ENCODE data around the gene PERM1. TPM values are rescaled to one million over a fixed set of nuclear protein-coding genes. Genes with fewer than 3 reads are reported as not detected.

Gene PERM1
- total RNA-seq, 1 donor from 2014 or later = 174 TPM

GRCh38 chr1:931380-932172 lies 50.3 kb downstream of the PERM1 start:
- ATAC-seq = no peak
- no peak for DNase-seq (ENCODE audit: missing footprints)
- intact Hi-C loops (cut with DNase I) = no loop called here

- DNase-seq (ENCODE audit: missing footprints) (no peak), ATAC-seq (no peak)
- intact Hi-C loops (cut with DNase I) = no loop called here
Observed at GRCh38 chr1:930633-931138, 51.2 kb downstream of the PERM1 start.

- intact Hi-C loops (cut with DNase I) = no loop called here
- no peak for DNase-seq (ENCODE audit: missing footprints)
- ATAC-seq = no peak
Observed at GRCh38 chr1:929712-930632, 51.9 kb downstream of the PERM1 start.

GRCh38 chr1:928825-929661 lies 52.9 kb downstream of the PERM1 start:
- no peak for DNase-seq (ENCODE audit: missing footprints)
- no peak for ATAC-seq
- intact Hi-C loops (cut with DNase I) = no loop called here

GRCh38 chr1:927748-928147 lies 54.1 kb downstream of the PERM1 start:
- ATAC-seq (no peak), DNase-seq (ENCODE audit: missing footprints) (no peak)
- intact Hi-C loops (cut with DNase I) = no loop called here

- intact Hi-C loops (cut with DNase I) = no loop called here
- DNase-seq (ENCODE audit: missing footprints) (no peak), ATAC-seq (no peak)
Observed at GRCh38 chr1:927234-927633, 54.7 kb downstream of the PERM1 start.

- peak; percentile 42 for ATAC-seq
- no peak for DNase-seq (ENCODE audit: missing footprints)
- intact Hi-C loops (cut with DNase I) = no loop called here
Observed at GRCh38 chr1:925561-926421, 56.1 kb downstream of the PERM1 start.

Other genes starting within 250 kb of the PERM1 start
- 1.7 TPM for gene SAMD11, start 58.2 kb downstream of the PERM1 start, total RNA-seq
- gene NOC2L, start 22.8 kb downstream of the PERM1 start, total RNA-seq = 41.7 TPM
- 7.0 TPM for gene KLHL17, start 21.5 kb downstream of the PERM1 start, total RNA-seq
- gene PLEKHN1, start 15.6 kb downstream of the PERM1 start, total RNA-seq = not detected
- gene HES4, start 18.0 kb upstream of the PERM1 start, total RNA-seq = 36.7 TPM
- gene ISG15, start 31.4 kb upstream of the PERM1 start, total RNA-seq = 19.2 TPM
- gene AGRN, start 38.0 kb upstream of the PERM1 start, total RNA-seq = 14.1 TPM
- not detected for gene RNF223, start 92.2 kb upstream of the PERM1 start, total RNA-seq
- gene C1orf159, start 134.0 kb upstream of the PERM1 start, total RNA-seq = 2.9 TPM
- 0.24 TPM for gene TTLL10, start 191.8 kb upstream of the PERM1 start, total RNA-seq
- not detected for gene TNFRSF18, start 224.5 kb upstream of the PERM1 start, total RNA-seq
- gene TNFRSF4, start 232.1 kb upstream of the PERM1 start, total RNA-seq = 1.4 TPM
- gene SDF4, start 249.9 kb upstream of the PERM1 start, total RNA-seq = 125 TPM

All from Right ventricle myocardium inferior (tissue), 1 donor.